Rectal smooth muscle tissue (tissue), 1 donor: ENCODE results near the gene MBD1.
"Not testable (repeated sequence)": the region's sequence is repeated elsewhere in the genome, so short reads cannot be mapped to it uniquely, and the experiment has no call there.

Experiments
- H3K27ac ChIP-seq: one replicate; pipeline ENCODE4 v1.7.0; 2013; ENCODE audit warnings: low read depth, low read length, inconsistent platforms
- H3K27me3 ChIP-seq: one replicate; pipeline ENCODE4 v1.7.0; 2013; ENCODE audit warnings: low read length; ENCODE audit not compliant: control insufficient read depth, insufficient read depth
- H3K36me3 ChIP-seq: one replicate; pipeline ENCODE4 v1.7.0; 2013; ENCODE audit warnings: low read length; ENCODE audit not compliant: control insufficient read depth, insufficient read depth
- H3K4me1 ChIP-seq: one replicate; pipeline ENCODE4 v1.7.0; 2013; ENCODE audit warnings: low read length; ENCODE audit not compliant: control insufficient read depth, insufficient read depth
- H3K4me3 ChIP-seq: one replicate; pipeline ENCODE4 v1.7.0; 2013; ENCODE audit warnings: low read length
- H3K9ac ChIP-seq: one replicate; pipeline ENCODE4 v1.7.0; 2013; ENCODE audit warnings: low read length

Gene MBD1

GRCh38 chr18:50307738-50308470 lies 26.6 kb upstream of the MBD1 start:
- Histone ChIP-seq H3K4me3 (peak overlapping the region; percentile 66), H3K4me1 (no peaks in the 10 kb centered on the region), H3K9ac (no peak overlapping the region), H3K27ac (no peak overlapping the region), H3K36me3 (no peaks in the 10 kb centered on the region), H3K27me3 (no peaks in the 10 kb centered on the region)

DNA sequence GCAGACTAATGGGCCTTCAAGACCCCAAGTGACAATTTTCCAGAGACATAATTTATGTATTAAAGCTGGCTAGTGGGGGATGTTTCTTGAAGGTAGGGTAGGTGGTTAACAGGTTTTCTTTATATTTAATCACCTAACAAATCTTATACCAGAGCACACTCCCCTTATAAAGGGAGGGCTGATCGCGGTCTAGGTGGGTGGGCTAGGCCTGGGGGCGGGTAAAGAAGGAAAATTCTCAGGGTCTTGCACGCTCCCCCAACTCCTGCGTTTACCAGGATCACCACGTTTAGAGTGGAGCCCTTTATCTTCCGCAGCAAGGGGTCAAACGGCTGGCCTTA lies 26.0 kb upstream of the MBD1 start:
- peak overlapping the region; percentile 66 for H3K4me3 ChIP-seq
- no peaks in the 10 kb centered on the region for H3K27me3 ChIP-seq
- H3K27ac ChIP-seq = no peak overlapping the region
- no peaks in the 10 kb centered on the region for H3K4me1 ChIP-seq
- H3K36me3 ChIP-seq = no peaks in the 10 kb centered on the region
- no peak overlapping the region for H3K9ac ChIP-seq

DNA sequence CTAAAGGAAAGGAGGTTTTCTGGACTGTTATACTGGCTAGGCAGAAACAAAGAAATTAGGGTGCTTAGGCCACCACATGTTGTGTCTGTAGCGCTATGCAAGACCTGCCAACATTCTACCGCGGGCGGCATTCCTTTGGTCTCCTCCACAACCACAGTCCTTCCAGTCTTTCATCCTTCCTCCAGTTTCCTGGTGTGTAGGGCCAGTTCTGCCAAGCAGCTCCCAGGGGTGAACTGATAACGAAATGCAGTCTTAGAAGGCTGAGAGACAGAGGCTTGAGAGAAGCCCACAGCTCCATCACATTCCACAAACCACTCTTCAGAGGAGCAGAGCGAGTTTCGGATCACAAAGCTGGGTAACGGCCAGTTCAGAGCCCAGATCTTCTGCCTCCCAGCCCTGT lies 25.6 kb upstream of the MBD1 start:
- Histone ChIP-seq H3K36me3 (no peaks in the 10 kb centered on the region), H3K9ac (no peak overlapping the region), H3K4me3 (peak overlapping the region; percentile 22), H3K4me1 (no peaks in the 10 kb centered on the region), H3K27me3 (no peaks in the 10 kb centered on the region), H3K27ac (no peak overlapping the region)

DNA sequence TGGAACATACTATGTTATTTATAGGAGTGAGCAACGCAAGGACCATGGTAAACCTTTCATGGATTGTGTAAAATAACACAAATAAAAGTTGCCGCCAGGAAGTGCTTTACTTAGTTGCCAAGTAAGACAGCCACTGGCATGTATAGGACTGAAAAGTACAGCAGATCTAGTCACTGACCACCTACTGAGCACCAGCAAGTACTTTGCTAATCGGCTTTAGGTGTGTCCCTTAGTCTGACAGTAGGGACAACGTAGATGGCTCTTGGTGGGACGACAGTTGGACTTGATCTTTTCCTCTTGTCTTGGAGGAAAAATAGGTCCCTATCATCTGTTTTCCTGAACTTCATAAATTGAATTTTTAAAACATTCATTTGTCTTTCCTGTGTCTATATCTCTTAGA lies 19.8 kb upstream of the MBD1 start:
- H3K27ac ChIP-seq = no peak overlapping the region
- H3K36me3 ChIP-seq = no peaks in the 10 kb centered on the region
- no peaks in the 10 kb centered on the region for H3K4me1 ChIP-seq
- no peak overlapping the region for H3K9ac ChIP-seq
- H3K27me3 ChIP-seq = peaks cover 2% of the 10 kb centered on the region
- H3K4me3 ChIP-seq = no peak overlapping the region

GRCh38 chr18:50299626-50300388 lies 18.5 kb upstream of the MBD1 start:
- Histone ChIP-seq H3K27me3 (peaks cover 2% of the 10 kb centered on the region), H3K4me1 (no peaks in the 10 kb centered on the region), H3K36me3 (no peaks in the 10 kb centered on the region), H3K9ac (no peak overlapping the region), H3K4me3 (no peak overlapping the region), H3K27ac (no peak overlapping the region)

DNA sequence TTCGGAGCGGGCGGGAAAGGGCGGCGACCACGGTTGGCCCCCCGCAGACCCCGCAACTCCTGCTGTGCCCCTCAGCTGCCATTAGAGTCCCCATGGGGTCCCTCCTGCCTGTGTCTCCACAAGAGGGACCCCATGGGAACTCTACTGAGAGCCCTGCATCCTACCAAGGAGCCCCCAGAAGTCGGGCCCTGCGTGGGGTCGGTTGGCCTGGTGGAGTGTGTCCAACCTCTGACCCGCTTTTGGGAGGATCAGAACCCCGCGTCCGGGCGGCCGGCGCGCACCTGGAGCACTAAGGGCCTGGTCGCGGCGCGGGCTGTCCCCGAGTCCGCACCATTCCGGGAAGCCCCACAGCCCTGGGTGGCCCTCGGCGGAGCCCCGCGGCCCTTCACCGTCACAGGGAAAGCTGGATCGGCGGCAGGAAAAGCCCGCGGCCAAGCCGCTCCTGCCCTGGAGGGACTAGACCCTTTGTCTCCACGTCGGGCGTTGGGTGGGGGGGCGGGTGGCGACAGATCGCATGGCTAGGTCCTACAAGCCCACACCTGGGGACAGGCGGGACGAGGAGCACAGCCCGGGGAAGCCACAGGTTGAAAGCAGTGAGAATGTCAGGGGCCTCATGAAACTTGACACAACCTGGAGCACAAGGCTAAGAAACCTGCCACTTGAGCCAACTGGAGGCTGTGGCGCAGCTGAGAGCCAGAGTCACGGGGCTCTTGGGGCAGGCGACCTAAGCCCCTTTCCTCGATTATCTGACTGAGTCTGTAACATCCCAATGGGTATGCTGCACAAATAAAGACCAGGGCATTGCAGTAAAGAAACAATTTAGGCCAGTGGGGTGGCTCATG lies 17.3 kb upstream of the MBD1 start:
- Histone ChIP-seq H3K4me3 (peak overlapping the region; percentile 45), H3K9ac (no peak overlapping the region), H3K36me3 (no peaks in the 10 kb centered on the region), H3K27me3 (peaks cover 2% of the 10 kb centered on the region), H3K4me1 (no peaks in the 10 kb centered on the region), H3K27ac (no peak overlapping the region)

DNA sequence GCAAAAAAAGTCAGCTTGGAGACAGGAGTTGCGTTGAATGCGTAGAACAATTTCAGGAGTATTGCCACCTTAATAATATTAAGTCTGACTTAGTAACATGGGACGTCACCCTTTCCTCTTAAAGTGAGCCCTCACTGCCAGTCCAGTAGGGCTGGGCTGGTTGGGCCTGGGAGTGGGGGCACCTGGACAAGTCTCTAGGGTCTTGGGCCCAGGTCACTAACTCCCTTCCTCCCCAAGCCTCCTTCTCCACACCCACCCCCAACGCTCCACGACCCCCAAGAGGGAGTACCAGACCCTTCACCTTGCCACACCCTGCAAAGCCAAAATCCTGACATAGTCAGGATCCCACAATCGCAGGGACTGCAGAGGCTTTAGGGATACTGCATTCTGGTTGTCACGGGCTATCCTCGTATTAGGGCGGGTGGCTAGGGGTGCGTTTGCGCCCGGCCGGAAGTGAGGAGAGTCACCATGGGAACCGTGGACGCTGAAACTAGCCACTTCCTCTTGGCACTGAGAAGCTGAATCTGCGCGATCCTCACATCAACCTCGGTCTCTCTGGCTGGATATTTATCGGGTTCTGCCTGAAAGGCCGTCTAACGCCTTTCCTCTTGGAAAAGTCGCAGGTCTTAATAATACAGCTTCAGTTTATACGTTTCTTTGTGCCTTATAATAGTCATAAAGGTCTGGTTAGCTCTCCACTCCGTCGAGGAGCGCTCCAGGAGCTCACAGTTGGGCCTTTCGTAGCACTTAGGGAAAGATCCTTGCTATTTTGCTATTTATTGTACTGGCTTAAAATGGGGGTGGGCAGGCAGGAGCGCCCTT lies 16.5 kb upstream of the MBD1 start:
- no peaks in the 10 kb centered on the region for H3K4me1 ChIP-seq
- H3K27ac ChIP-seq = no peak overlapping the region
- no peak overlapping the region for H3K9ac ChIP-seq
- peak overlapping the region; percentile 45 for H3K4me3 ChIP-seq
- H3K27me3 ChIP-seq = peaks cover 2% of the 10 kb centered on the region
- no peaks in the 10 kb centered on the region for H3K36me3 ChIP-seq

- no peaks in the 10 kb centered on the region for H3K4me1 ChIP-seq
- no peak overlapping the region for H3K4me3 ChIP-seq
- H3K36me3 ChIP-seq = no peaks in the 10 kb centered on the region
- H3K27me3 ChIP-seq = no peaks in the 10 kb centered on the region
- no peak overlapping the region for H3K9ac ChIP-seq
- H3K27ac ChIP-seq = no peak overlapping the region
Observed at GRCh38 chr18:50293039-50293438, 11.7 kb upstream of the MBD1 start.

DNA sequence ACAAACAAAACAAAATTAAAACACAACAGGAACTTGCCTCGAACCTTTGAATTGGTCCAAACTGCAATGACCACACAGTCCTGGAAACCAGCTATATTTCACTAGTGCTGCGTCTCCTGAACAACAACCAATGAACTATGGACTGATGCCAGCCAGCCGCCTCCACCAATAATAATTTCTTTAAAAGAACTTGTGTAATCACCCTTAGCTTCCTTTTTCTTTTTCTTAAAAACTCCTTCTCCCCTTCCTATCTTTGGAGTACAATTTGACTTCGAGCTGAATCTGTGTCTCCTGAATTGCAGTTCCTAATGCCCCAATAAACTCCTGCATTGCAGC lies 7.8 kb upstream of the MBD1 start:
- H3K27me3 ChIP-seq = no peaks in the 10 kb centered on the region
- H3K36me3 ChIP-seq = peaks cover 9% of the 10 kb centered on the region
- H3K4me1 ChIP-seq = no peaks in the 10 kb centered on the region
- H3K4me3 ChIP-seq = no peak overlapping the region
- no peak overlapping the region for H3K9ac ChIP-seq
- H3K27ac ChIP-seq = no peak overlapping the region

DNA sequence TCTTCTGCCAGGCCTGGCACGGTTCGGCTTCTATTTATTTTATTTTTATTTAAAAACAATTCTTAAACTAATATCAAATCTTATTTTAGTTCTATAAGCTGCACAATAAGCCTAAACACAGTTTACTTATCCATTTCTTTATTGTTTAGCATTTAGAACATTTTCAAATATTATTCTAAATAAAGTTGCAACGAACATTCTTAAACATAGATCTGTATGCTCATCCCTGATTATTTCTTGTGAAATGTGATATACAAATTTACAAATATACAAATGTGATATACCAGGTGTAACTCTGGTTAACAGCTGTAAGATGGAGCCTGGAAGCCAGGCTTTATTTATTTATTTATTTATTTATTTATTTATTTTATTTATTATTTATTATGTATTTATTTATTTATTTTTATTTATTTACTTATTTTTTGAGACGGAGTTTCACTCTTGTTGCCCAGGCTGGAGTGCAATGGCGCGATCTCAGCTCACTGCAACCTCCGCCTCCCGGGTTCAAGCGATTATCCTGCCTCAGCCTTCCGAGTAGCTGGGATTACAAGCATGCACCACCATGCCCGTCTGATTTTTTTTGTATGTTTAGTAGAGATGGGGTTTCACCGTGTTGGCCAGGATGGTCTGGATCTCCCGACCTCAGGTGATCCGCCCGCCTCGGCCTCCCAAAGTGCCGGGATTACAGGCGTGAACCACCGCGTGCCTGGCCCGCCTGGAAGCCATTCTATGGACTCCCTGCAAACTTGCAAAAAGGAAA lies 7.2 kb upstream of the MBD1 start:
- peak overlapping the region; percentile 86 for H3K9ac ChIP-seq
- not testable (repeated sequence) for H3K4me1 ChIP-seq, H3K27me3 ChIP-seq
- peak overlapping the region; percentile 82 for H3K27ac ChIP-seq
- peak overlapping the region; percentile 98 for H3K4me3 ChIP-seq
- peaks cover 14% of the 10 kb centered on the region for H3K36me3 ChIP-seq

GRCh38 chr18:50287441-50288347 lies 6.4 kb upstream of the MBD1 start, which contains the start of gene CXXC1:
CXXC1 (minus strand) TSS chr18:50287692; CDS start chr18:50287589, 103 bp downstream.
- Histone ChIP-seq H3K9ac (peak within 1 kb of the TSS; percentile 86), H3K27ac (peak within 1 kb of the TSS; percentile 82), H3K36me3 (peaks cover 15% of the 10 kb centered on the region), H3K4me1 (no peaks in the 10 kb centered on the region), H3K4me3 (peak within 1 kb of the TSS; percentile 98), H3K27me3 (no peaks in the 10 kb centered on the region)
